ENCODE measurements around the gene ATG3.

DNA sequence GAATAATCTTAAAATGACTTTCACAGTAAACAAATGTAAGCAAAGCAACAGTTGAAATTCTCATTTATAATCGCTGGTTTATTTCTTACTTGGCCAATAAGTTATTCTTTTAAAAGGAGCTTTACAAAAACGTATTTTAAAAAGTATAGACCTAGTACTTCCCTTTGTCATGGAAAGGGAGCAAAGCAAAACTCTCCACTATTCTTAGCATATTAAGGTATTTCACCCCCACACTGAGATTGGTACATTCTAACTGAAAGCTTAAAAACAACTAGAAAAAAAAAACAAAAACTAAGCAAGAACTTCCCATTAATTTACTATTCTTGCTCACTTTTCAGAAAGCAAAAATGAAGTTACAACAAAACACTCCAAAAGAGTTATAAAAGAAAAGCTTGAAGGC, 1.5 kb downstream of the ATG3 start:
- TF ChIP-seq, protein P1, sequence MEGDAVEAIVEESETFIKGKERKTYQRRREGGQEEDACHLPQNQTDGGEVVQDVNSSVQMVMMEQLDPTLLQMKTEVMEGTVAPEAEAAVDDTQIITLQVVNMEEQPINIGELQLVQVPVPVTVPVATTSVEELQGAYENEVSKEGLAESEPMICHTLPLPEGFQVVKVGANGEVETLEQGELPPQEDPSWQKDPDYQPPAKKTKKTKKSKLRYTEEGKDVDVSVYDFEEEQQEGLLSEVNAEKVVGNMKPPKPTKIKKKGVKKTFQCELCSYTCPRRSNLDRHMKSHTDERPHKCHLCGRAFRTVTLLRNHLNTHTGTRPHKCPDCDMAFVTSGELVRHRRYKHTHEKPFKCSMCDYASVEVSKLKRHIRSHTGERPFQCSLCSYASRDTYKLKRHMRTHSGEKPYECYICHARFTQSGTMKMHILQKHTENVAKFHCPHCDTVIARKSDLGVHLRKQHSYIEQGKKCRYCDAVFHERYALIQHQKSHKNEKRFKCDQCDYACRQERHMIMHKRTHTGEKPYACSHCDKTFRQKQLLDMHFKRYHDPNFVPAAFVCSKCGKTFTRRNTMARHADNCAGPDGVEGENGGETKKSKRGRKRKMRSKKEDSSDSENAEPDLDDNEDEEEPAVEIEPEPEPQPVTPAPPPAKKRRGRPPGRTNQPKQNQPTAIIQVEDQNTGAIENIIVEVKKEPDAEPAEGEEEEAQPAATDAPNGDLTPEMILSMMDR (tag by site-specific recombination; IDR thresholded peaks at IDR 0.05) = no peak
- no peak for TF ChIP-seq REPIN1 (tag by site-specific recombination; IDR thresholded peaks at IDR 0.05; ENCODE audit: low read depth)
- TF ChIP-seq ZNF175 (tag by site-specific recombination; IDR thresholded peaks at IDR 0.05) = no peak
